IPS-NIHi7 (cell line): ENCODE measurements around the gene EVC.
"Not testable (repeated sequence)": the region's sequence is repeated elsewhere in the genome, so short reads cannot be mapped to it uniquely, and the experiment has no call there.

Experiments
- DNase-seq: peaks from one replicate; pipeline ENCODE4 v3.0.0; 2012; ENCODE audit warnings: mixed read lengths; ENCODE audit errors: extremely low spot score

The EVC gene

GRCh38 chr4:5812506-5813229 lies 101.7 kb downstream of the EVC start:
- peak; percentile 82 for DNase-seq

- no peak for DNase-seq
Observed at GRCh38 chr4:5813882-5814255, 102.9 kb downstream of the EVC start.

- DNase-seq: no peak
Observed at GRCh38 chr4:5814421-5814820, 103.4 kb downstream of the EVC start.

GRCh38 chr4:5815641-5816040 lies 104.6 kb downstream of the EVC start:
- no peak for DNase-seq

GRCh38 chr4:5816101-5816500 lies 105.1 kb downstream of the EVC start:
- no peak for DNase-seq

GRCh38 chr4:5816851-5817375 lies 105.9 kb downstream of the EVC start:
- no peak for DNase-seq

GRCh38 chr4:5821665-5822358 lies 110.8 kb downstream of the EVC start:
- peak; percentile 87 for DNase-seq

GRCh38 chr4:5822619-5823018 lies 111.6 kb downstream of the EVC start:
- no peak for DNase-seq

GRCh38 chr4:5823542-5824211 lies 112.7 kb downstream of the EVC start:
- DNase-seq: no peak

GRCh38 chr4:5824227-5824626 lies 113.2 kb downstream of the EVC start:
- DNase-seq: no peak

- peak; percentile 66 for DNase-seq
Observed at GRCh38 chr4:5824635-5825034, 113.6 kb downstream of the EVC start.

- DNase-seq: no peak
Observed at GRCh38 chr4:5825321-5826041, 114.5 kb downstream of the EVC start.

- no peak for DNase-seq
Observed at GRCh38 chr4:5826437-5827107, 115.6 kb downstream of the EVC start.

- no peak for DNase-seq
Observed at GRCh38 chr4:5827108-5828004, 116.4 kb downstream of the EVC start.

- DNase-seq: no peak
Observed at GRCh38 chr4:5828005-5828391, 117.0 kb downstream of the EVC start.

GRCh38 chr4:5836943-5837342 lies 125.9 kb downstream of the EVC start:
- no peak for DNase-seq

GRCh38 chr4:5837483-5837882 lies 126.5 kb downstream of the EVC start:
- not testable (repeated sequence) for DNase-seq

- no peak for DNase-seq
Observed at GRCh38 chr4:5839332-5839731, 128.3 kb downstream of the EVC start.

- DNase-seq: no peak
Observed at GRCh38 chr4:5839751-5840674, 129.0 kb downstream of the EVC start.
